Ishikawa (cell line): ENCODE results near the gene CYP1B1.

Source experiments
- CEBPB ChIP-seq: IDR thresholded peaks from 2 replicates; pipeline ENCODE4 v1.6.1; 2012
- CREB1 ChIP-seq: IDR thresholded peaks from 2 replicates; pipeline ENCODE4 v1.6.1; 2012; ENCODE audit warnings: low read depth
- EGR1 ChIP-seq: IDR thresholded peaks from 2 replicates; pipeline ENCODE4 v1.6.1; 2012
- EP300 ChIP-seq: IDR thresholded peaks from 2 replicates; pipeline ENCODE4 v1.6.1; 2012; ENCODE audit warnings: borderline replicate concordance
- FOXM1 ChIP-seq: IDR thresholded peaks from 2 replicates; pipeline ENCODE4 v1.6.1; 2012; ENCODE audit warnings: low read depth, borderline replicate concordance
- NFIC ChIP-seq: IDR thresholded peaks from 2 replicates; pipeline ENCODE4 v1.6.1; 2012
- RAD21 ChIP-seq: IDR thresholded peaks from 2 replicates; pipeline ENCODE4 v1.6.1; 2012; ENCODE audit warnings: low read depth
- REST ChIP-seq: IDR thresholded peaks from 2 replicates; pipeline ENCODE4 v1.6.1; 2012; ENCODE audit warnings: low read depth, mild to moderate bottlenecking
- TAF1 ChIP-seq: IDR thresholded peaks from 2 replicates; pipeline ENCODE4 v1.6.1; 2012; ENCODE audit warnings: low read depth, mild to moderate bottlenecking
- TCF12 ChIP-seq: IDR thresholded peaks from 2 replicates; pipeline ENCODE4 v1.6.1; 2012; ENCODE audit warnings: low read depth
- TEAD4 ChIP-seq: IDR thresholded peaks from 2 replicates; pipeline ENCODE4 v1.6.1; 2012
- USF1 ChIP-seq: IDR thresholded peaks from 2 replicates; pipeline ENCODE4 v1.6.1; 2012
- YY1 ChIP-seq: IDR thresholded peaks from 2 replicates; pipeline ENCODE4 v1.6.1; 2012; ENCODE audit warnings: low read depth
- ZBTB7A ChIP-seq: IDR thresholded peaks from 2 replicates; pipeline ENCODE4 v1.6.1; 2012; ENCODE audit warnings: low read depth
- TF ChIP-seq, protein P1 (sequence below): IDR thresholded peaks from 2 replicates; pipeline ENCODE4 v1.6.1; 2012

CYP1B1 gene

DNA sequence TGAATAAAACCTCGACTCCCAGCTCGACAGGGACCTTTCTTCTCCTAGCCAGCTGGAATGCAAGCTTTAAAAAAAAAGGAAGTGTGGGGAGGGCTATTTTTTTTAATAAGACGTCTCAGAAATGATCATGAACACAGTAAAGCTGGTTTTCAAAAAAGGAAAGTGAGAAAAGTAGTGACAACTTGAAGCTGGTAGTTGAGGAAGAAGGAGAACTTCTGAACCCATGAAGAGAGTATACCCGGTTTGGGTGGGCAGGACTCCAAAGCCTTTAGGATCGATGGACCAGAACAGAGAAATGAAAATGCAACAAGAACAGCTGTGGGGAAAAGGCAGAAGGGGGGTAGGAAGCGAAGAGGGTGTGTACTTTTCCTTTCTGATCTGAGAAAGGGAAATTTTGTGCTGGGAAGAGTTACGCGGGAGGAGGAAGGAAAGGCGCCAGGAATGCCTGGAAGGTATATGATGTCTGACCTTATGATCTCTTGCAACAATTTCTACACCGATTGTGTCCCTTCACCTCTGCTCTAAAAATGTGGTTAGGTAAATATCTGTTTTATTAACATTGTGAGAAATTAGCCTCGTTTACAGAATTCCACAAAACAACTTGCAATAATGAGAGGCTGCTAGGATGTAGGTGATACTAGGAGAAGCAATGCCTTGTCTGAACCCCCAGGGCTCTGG is 22.6 kb upstream of the CYP1B1 start:
- TF ChIP-seq, protein P1, sequence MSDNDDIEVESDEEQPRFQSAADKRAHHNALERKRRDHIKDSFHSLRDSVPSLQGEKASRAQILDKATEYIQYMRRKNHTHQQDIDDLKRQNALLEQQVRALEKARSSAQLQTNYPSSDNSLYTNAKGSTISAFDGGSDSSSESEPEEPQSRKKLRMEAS: no peak
- TF ChIP-seq YY1 (no peak), CREB1 (no peak), REST (no peak), USF1 (no peak), NFIC (no peak), TCF12 (no peak), TAF1 (no peak), RAD21 (no peak), FOXM1 (no peak), EP300 (no peak), TEAD4 (no peak), CEBPB (no peak), ZBTB7A (no peak)

GRCh38 chr2:38097988-38098385 is 22.0 kb upstream of the CYP1B1 start:
- TF ChIP-seq CREB1: no peak
- no peak for TF ChIP-seq TAF1
- TF ChIP-seq, protein P1: no peak
- no peak for TF ChIP-seq USF1
- TF ChIP-seq REST: no peak
- TF ChIP-seq FOXM1: no peak
- no peak for TF ChIP-seq EGR1
- no peak for TF ChIP-seq CEBPB
- TF ChIP-seq RAD21: no peak
- no peak for TF ChIP-seq TEAD4
- no peak for TF ChIP-seq TCF12
- no peak for TF ChIP-seq NFIC
- TF ChIP-seq ZBTB7A: no peak
- no peak for TF ChIP-seq YY1
- no peak for TF ChIP-seq EP300

- TF ChIP-seq EP300: no peak
- TF ChIP-seq USF1: no peak
- no peak for TF ChIP-seq EGR1
- TF ChIP-seq RAD21: no peak
- no peak for TF ChIP-seq TEAD4
- no peak for TF ChIP-seq CEBPB
- no peak for TF ChIP-seq REST
- no peak for TF ChIP-seq NFIC
- no peak for TF ChIP-seq TAF1
- no peak for TF ChIP-seq ZBTB7A
- TF ChIP-seq FOXM1: no peak
These were observed 21.5 kb upstream of the CYP1B1 start for GRCh38 chr2:38097258-38097987.
